A673 (cell line): Measurements from ENCODE around the gene FEV.

Experiments
- CTCF ChIP-seq: fragments of 300-800, 200-600 bp; sonication (generic); conservative IDR thresholded peaks from 2 replicates; pipeline ENCODE4 v1.5.1; 2017; ENCODE audit warnings: low read depth, mild to moderate bottlenecking, antibody characterized with exemption, low read length, moderate library complexity, mixed read lengths
- EZH2 ChIP-seq: fragments of 200-600 bp; sonication (generic); IDR thresholded peaks from 2 replicates; pipeline ENCODE4 v1.6.1; 2017; ENCODE audit warnings: borderline replicate concordance, low read depth, mild to moderate bottlenecking, mixed read lengths, antibody characterized with exemption, low read length; ENCODE audit not compliant: poor library complexity, severe bottlenecking

- no peak for TF ChIP-seq CTCF
- no peak for TF ChIP-seq EZH2
Observed at GRCh38 chr2:218952160-218952559, 32.8 kb downstream of the FEV start.
